ENCODE measurements around the gene OBSCN.
"Not testable (repeated sequence)": the region's sequence is repeated elsewhere in the genome, so short reads cannot be mapped to it uniquely, and the experiment has no call there.

The OBSCN gene

GRCh38 chr1:228188249-228188648, 19.6 kb upstream of the OBSCN start:
- DNase-seq: not testable (repeated sequence)

DNA sequence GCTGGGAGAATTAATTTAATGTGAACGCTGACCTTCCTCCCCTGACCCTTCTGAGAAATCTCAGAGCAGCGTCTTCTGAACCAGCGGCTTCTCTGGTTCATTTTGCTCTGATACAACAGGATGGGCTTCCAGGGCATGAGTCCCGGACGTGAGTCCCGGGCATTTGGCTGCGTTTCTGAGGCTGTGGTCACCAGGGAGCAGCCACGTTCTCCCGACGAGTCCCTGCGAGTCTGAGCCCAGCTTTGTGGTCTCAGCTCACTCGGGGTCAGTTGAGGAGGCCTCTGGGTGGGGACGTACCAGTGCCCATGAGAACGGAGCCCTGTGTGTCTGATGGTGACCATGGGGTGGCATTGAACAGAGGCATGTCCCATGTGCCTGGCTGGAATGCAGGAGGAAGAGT, 17.7 kb upstream of the OBSCN start:
- no peak for DNase-seq

- no peak for DNase-seq
Measured at GRCh38 chr1:228190778-228191177, 17.1 kb upstream of the OBSCN start.

GRCh38 chr1:228194436-228194835, 13.4 kb upstream of the OBSCN start:
- DNase-seq: no peak

- no peak for DNase-seq
Measured at GRCh38 chr1:228194921-228195812, 12.7 kb upstream of the OBSCN start.

DNA sequence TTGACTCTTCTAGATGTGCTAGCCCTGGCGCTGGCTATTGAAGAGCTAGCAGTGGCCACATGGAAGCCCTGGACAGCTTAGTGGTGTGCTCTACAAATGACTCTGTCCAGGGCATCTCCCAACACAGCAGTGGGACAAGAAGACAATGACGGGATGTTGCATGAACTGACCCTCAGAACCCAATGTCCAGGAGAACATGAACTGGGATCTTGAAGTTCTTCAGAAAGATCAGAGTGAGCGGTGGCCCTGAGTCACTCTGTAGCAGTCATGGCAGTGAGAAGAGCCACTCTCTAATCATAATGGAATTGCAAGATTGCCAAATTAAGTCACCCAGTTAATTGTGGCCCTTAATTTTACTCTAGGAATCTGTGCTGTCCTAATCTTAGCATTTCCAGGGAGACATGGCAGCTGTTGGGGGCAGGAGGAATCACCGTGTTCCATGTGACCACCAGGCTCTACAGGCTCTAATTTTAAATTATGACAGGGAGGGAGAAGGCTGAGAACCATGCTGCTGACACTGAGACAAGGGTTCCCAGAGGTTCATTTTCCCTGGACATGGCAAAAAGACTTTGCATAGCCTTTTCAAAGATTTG, 10.2 kb upstream of the OBSCN start:
- no peak for DNase-seq

DNA sequence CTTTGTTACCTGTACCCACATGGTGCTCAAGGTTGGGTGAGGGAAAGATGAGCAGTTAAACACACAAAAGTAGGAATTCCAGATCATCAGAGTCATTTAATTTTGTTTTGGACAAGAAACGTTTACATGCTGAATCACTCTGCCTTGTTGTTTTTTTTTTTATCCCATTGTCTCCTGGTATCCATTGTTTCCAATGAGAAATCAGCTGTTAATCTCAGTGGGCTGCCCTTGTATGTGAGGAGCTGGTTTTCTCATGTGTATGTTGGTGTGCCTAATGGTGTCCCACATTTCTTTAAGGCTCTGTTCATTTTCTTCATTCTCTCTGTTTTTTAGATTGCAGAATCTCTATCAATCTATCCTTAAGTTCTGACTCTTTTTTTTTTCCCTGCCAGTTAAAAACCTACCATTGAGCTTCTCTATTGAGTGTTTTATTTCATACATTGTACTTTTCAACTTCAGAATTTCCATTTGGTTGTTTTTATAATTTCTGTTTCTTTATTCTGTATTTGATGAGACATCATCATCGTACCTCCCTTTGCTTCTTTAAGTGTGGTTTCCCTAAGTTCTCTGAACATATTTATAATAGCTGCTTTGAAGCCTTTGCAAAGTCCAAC, 8.8 kb upstream of the OBSCN start:
- no peak for DNase-seq

GRCh38 chr1:228204958-228205357, 2.9 kb upstream of the OBSCN start:
- DNase-seq: no peak

DNA sequence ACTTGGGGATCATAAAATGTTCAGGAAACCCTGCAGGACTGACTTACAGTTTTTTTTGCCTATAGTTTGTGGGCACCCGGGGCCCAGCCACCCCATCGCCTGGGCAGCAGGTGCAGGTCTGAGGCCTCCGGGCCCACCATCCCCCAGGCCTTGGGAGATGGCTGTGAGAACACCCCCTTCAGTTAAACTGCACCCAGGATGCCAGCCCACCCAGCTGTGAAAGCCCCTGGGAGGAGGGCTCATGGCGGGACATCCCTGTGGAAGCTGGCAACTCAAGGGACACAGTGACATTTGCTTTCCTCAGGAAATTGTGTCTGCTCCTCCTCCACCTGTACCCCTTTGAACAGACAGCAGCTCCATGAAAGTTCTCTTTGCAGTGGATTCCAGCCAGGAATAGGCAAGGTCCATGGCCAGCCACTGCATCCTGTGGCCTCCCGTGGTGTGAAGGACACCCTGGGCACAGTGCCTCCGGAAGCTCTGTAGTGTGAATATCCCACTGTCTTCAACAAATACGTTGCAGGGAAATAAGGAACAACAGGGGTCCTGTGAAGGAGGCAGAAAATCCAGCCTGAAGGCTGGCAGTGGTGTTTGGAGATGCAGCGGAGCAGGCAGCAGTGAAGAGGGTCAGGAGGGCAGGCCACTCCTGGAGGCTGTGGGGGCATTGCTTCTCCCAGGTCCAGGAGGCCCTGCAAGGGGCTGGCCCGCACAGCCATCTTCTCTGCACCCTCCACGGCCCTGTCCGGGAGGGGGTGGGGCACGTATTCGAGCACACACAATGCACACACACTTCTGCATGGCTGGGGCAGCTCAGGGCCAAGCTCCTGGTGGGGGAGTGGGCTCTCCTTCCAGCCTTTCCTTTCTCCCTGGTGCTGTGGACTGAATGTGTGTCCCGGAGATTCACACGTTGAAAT, 2.1 kb upstream of the OBSCN start:
- DNase-seq: no peak

- DNase-seq: no peak
Measured at GRCh38 chr1:228206582-228207351, 1.1 kb upstream of the OBSCN start.

GRCh38 chr1:228207381-228207810, 448 bp upstream of the OBSCN start:
- DNase-seq: no peak

- no peak for DNase-seq
Measured at GRCh38 chr1:228208831-228209551, 1.1 kb downstream of the OBSCN start.

DNA sequence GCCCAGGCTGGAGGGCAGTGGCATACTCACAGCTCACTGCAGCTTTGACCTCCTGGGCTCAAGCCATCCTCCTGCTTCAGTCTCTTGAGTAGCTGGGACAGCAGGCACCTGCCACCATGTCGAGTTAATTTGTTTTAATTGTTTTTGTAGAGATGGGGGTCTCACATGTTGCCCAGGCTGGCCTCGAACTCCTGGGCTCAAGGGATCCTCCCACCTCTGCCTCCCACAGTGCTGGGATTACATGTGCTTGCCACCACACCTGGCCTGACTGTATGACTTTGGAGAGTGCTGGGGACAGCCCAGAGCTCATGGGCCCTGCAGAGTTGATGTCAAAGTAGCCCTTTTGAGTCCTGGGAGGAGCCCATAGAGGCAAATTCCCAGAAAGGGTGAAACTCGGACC, 1.8 kb downstream of the OBSCN start:
- DNase-seq: no peak

DNA sequence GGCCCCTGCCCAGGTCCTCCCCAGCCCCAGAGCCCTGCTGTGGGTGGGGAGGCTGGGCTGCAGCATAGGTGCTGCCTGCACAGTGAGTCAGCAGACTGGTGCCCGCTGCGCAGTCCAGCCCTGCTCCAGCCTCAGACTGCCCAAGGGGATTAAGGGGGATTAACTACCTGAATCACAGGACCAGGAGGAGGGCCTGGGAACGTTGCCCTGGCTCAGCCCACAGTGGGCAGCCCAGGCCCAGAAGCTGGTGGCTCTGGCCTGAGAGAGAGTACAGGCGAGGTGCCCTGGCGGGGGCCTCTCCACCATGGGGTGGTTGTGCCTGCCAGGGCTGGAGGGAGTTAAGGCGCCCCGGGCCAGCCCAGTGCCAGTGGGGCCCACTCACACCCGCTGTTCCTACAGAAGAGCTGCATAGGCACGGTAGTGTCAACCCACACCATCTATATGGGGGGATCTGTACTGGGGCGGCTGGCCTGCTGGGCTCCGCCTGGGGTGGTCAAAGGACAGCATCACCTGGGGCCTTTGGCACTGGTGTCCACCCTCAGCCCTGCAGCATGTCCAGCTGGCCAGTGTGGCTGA, 2.3 kb downstream of the OBSCN start:
- no peak for DNase-seq

GRCh38 chr1:228210712-228211530, 3.1 kb downstream of the OBSCN start:
- no peak for DNase-seq

DNA sequence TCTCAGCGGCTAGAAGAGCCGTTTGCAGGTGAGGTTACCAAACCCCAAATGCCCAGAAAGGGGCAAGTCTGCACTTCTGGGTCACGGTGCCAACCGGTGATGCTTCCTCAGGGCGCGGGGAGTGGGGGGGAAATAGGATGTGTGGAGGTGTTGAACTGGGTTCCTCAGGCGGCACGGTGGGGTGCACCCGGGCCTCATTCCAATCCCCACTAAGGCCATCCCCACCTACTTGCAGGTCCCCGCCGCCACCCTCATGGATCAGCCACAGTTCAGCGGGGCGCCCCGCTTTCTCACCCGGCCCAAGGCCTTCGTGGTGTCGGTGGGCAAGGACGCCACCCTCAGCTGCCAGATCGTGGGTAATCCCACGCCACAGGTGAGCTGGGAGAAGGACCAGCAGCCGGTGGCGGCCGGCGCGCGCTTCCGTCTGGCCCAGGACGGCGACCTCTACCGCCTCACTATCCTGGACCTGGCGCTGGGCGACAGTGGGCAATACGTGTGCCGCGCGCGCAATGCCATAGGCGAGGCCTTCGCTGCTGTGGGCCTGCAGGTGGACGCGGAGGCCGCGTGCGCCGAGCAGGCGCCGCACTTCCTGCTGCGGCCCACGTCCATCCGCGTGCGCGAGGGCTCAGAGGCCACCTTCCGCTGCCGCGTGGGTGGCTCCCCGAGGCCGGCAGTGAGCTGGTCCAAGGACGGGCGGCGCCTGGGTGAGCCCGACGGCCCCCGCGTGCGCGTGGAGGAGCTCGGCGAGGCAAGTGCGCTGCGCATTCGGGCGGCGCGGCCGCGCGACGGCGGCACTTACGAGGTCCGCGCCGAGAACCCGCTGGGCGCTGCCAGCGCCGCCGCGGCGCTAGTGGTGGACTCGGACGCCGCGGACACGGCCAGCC, 3.9 kb downstream of the OBSCN start:
- no peak for DNase-seq

DNA sequence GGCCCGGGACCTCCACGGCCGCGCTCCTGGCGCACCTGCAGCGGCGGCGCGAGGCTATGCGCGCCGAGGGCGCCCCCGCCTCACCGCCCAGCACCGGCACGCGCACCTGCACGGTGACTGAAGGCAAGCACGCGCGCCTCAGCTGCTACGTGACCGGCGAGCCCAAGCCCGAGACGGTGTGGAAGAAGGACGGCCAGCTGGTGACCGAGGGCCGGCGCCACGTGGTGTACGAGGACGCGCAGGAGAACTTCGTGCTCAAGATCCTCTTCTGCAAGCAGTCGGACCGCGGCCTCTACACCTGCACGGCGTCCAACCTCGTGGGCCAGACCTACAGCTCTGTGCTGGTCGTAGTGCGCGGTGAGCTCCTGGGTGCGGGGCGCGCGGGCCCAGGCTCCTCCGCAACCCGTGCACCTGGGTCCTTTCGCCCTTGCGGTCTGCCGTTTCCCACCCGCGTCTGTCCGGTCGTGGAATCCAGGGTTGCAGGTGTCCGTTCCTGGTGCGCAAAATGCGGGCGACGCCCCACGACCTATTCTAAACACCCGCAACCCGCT, 4.6 kb downstream of the OBSCN start:
- DNase-seq: no peak

- peak; percentile 84 for DNase-seq
Measured at GRCh38 chr1:228212966-228213844, 5.4 kb downstream of the OBSCN start.
